Anterior cingulate cortex (tissue), 58 donors: ENCODE measurements around the gene SLC13A1.
"Not testable (repeated sequence)": the region's sequence is repeated elsewhere in the genome, so short reads cannot be mapped to it uniquely, and the experiment has no call there.

Experiments used
- DNase-seq, 58 donors: peaks; one replicate each; lab custom pipeline; 2025; lab: John Stamatoyannopoulos, UW

The SLC13A1 gene

DNA sequence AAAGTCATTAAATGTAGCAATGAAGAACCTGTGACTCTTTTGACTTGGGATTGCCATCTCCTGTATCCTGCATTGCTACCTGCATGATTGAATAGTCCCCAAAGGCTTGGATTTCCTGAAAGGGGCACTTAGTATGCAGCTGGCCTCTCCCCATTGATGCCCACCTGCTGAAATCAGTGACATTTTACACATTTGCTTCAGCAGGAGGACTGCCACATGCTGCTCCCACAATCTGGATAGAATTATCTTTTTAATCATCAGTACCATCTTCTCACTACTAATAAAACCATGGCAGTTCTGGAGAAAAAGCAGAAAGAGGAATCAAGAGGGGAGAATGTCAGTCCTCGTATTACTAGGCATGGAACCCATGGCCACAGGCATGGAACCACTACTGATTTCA lies 67.8 kb downstream of the SLC13A1 start:
- no peak for DNase-seq

DNA sequence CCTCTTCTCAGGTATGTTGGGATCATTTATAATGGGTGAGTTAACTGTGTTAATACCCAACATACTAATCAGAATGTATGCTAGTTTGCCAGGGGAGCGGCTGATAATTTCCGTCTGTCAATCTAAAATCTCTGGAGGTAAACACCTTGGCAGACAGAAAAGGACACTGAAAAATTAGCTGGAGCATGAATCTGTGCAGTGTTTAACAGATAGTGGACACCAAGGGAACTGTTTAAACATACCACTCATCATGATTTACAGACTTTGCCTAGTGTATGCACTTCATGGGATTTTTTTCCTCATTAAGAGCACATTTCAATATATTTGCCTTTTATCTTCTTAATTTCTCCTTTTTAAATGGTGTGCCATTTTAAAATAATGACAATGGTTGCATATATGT lies 68.2 kb downstream of the SLC13A1 start:
- DNase-seq = no peak

DNA sequence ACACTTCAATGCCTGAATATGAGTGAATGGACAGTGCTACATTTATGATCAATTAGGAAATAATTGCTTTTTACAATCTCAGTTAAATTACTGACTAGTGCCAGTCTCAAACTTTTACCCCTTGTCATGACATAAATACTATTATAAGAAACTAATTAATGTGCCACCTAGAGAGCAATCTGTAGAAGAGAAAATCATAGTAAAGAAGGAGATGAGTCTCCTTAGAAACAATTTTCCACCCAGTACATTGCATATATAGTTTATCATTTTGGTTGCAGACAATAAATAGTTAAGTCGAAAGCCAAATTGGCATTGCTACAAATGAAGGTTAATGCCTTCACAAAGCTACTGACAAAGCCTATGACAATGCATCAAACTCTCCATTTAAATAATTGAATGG lies 68.6 kb downstream of the SLC13A1 start:
- DNase-seq = no peak

DNA sequence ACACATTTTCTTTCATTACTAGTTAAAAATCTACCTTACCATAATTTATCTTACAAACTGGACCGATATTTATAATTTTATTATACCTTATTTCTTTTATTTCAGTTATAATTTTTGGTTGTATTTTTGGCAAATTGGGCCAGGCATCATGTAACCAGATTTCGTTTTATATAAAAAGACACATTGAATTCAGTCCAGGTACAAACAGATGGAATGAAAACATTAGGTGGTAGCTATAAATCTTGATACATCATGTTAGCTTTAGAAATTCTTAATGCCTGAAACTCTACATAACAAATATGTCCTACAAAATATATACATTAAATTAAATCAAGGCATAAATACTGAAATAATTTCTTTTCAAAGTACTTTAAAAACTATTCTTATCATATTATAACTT lies 73.1 kb downstream of the SLC13A1 start:
- DNase-seq = no peak

GRCh38 chr7:123126171-123126570 lies 73.6 kb downstream of the SLC13A1 start:
- no peak for DNase-seq

DNA sequence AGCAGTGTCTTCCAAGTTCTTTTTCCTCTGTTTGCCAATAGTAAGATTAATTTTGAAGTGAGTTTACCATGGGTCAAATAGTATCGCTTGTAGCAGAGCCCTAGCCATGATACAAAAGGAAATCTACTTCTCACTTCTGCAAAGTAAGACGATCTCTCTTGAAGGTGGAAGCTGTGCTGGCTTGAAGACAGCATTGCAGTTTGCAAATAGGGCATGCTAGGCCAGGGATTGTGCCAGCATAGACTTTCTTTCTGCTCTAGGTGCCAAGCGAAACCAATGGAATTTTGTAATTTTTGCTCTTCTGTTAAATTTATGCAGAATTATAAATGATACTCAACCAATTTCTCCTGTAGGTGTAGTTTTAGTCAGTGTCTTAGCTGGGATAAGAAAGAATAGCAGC lies 74.5 kb downstream of the SLC13A1 start:
- DNase-seq = no peak

DNA sequence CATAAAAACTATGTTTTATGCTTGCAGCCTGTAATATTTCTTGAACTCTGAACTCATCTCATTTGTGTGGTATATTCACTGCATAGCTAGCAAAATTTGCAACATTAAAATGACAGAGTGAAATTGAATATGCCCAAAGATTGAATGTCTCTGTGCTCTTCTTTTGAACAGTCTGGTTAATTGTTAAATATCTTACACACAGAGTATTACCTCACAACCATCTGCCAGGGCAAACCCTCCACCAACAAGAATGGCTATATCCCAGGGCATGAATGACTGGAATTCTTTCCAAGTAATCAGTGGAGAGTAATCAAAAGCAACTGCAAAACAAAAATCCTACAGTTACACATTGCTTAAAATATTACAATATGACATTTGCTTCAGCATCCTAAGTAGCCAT lies 76.9 kb downstream of the SLC13A1 start:
- no peak for DNase-seq

DNA sequence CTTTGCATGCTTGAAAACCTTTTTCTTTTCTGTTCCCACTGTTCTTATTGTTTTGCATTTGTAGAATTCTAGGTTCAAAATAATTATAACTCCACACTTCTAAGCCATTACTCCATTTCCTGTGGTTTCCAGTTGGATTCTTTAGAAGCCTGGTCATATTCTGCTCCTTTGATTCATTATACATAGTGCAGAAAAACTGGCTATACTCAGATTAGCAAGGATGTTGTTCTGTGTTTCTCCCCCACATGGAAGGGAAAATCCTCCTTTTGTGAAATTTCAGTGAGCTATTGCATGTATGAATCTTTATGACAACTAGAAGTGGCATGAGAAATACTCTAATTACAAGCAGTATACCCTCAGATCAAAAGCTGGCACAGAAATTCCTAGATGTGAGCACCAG lies 79.5 kb downstream of the SLC13A1 start:
- DNase-seq = no peak

DNA sequence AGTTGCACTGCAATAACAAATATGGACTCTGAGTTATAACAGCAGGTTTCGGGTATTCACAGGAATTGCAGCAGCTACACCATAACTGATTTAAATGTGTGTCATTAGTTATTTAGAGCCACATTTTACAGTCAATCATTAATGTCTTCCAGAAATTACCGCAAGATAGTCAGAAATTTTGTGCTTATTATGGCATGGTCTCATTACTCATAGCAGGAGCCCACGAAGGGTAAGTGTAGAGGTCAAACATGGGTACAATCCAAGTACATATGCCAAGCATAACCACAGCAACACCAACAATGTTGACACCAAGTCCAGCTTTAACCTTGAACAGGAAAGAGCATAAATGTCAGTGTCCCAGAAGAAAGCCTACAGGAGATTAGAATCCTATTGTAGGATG lies 84.4 kb downstream of the SLC13A1 start:
- DNase-seq = no peak

GRCh38 chr7:123114288-123114687 lies 85.5 kb downstream of the SLC13A1 start:
- no peak for DNase-seq

GRCh38 chr7:123112833-123113232 lies 86.9 kb downstream of the SLC13A1 start:
- no peak for DNase-seq

- no peak for DNase-seq
Observed at GRCh38 chr7:123099712-123100111, 100.1 kb downstream of the SLC13A1 start.

- DNase-seq = no peak
Observed at GRCh38 chr7:123096976-123097375, 102.8 kb downstream of the SLC13A1 start.

DNA sequence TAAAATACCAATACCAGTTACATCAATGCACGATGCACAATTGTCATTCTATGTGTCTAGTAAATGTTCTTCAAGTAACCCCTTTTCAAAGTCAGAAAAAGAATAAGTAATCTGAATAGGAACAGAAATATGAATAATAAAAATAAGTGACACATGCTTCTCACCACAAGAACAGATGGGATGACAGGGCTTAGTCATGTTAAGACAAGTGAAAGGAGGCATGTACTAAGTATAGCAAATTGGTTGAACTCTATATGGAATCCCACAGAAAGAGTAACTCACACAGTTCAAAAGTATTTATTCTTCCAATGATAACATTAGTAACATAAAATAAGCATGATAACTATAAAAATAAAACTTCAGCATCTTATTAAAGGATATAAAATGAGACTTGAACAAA lies 103.3 kb downstream of the SLC13A1 start:
- DNase-seq = no peak

GRCh38 chr7:123090456-123090855 lies 109.3 kb downstream of the SLC13A1 start:
- no peak for DNase-seq

DNA sequence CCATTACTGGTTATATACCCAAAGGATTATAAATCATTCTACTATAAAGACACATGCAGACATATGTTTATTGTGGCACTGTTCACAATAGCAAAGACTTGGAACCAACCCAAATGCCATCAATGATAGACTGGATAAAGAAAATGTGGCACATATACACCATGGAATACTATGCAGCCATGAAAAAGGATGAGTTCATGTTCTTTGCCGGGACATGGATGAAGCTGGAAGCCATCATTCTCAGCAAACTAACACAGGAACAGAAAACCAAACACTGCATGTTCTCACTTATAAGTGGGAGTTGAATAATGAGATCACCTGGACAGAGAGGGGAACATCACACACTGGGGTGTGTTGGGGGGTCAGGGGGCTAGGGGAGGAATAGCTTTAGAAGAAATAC lies 112.9 kb downstream of the SLC13A1 start:
- not testable (repeated sequence) for DNase-seq

GRCh38 chr7:123084861-123085260 lies 114.9 kb downstream of the SLC13A1 start:
- not testable (repeated sequence) for DNase-seq

- DNase-seq = no peak
Observed at GRCh38 chr7:123079021-123079420, 120.7 kb downstream of the SLC13A1 start.

- no peak for DNase-seq
Observed at GRCh38 chr7:123075838-123076467, 123.8 kb downstream of the SLC13A1 start.

- DNase-seq = no peak
Observed at GRCh38 chr7:123070702-123071286, 129.0 kb downstream of the SLC13A1 start.

- no peak for DNase-seq
Observed at GRCh38 chr7:123067814-123068213, 132.0 kb downstream of the SLC13A1 start.
